GM12878 (cell line): ENCODE results near the gene RASAL3. TPM values are rescaled to one million over a fixed set of nuclear protein-coding genes. Genes with fewer than 3 reads are reported as not detected.

Source experiments
- ATAC-seq: fragments of 200-7000 bp; cut with Tn5 transposase; 3 replicates; pipeline ENCODE4 v1.9.1; 2020; ENCODE audit warnings: mild to moderate bottlenecking, moderate library complexity
- BruUV-seq: library from RNA; stranded (reverse); fragments of 400-500 nt; replicated peaks from 2 replicates; lab custom pipeline; 2021; lab: Mats Ljungman, UMichigan
- CTCF ChIA-PET: fragments of 300-600 bp; sonication (Branson Sonifier 250); formaldehyde crosslinking; extraction: SDS; loops from one replicate; lab custom pipeline; 2021; ENCODE audit warnings: inconsistent platforms; lab: Yijun Ruan, JAX
- POLR2A ChIA-PET: fragments of 350-600 bp; formaldehyde crosslinking; extraction: SDS; loops from one replicate; lab custom pipeline; 2021; ENCODE audit warnings: inconsistent platforms; lab: Charles Lee
- RAD21 ChIA-PET: fragments of 300-600 bp; sonication (Branson Sonifier 250); formaldehyde crosslinking; loops from one replicate; lab custom pipeline; 2023; ENCODE audit warnings: antibody characterized with exemption; ENCODE audit not compliant: unreplicated experiment; lab: Charles Lee
- SMC1A ChIA-PET: fragments of 300-600 bp; sonication (Branson Sonifier 250); formaldehyde crosslinking; loops from one replicate; lab custom pipeline; 2023; ENCODE audit not compliant: unreplicated experiment, uncharacterized antibody; lab: Charles Lee
- DNase-seq: peaks from one replicate; pipeline ENCODE4 v3.0.0-alpha.2; 2011; ENCODE audit warnings: low read depth, low spot score
- FAIRE-seq: peaks from 3 replicates; lab custom pipeline; 2011; peaks lifted over from hg19 to GRCh38; lab: Jason Lieb, UNC
- H2AFZ ChIP-seq: 2 replicates; pipeline ENCODE4 v1.6.0; 2011; ENCODE audit warnings: low read depth, low read length, control low read depth; ENCODE audit not compliant: control insufficient read depth
- H3K27ac ChIP-seq: 2 replicates; pipeline ENCODE4 v1.5.1; 2011; ENCODE audit warnings: control low read depth; ENCODE audit not compliant: control insufficient read depth, insufficient read depth
- H3K27me3 ChIP-seq, 2 experiments: replicated peaks in 1 of 2; 2 replicates each; pipeline versions ENCODE4 v1.6.0 to v1.6.1; 2011; ENCODE audit warnings: low read length in 1 of 2; ENCODE audit not compliant: control insufficient read depth in 2 of 2, insufficient read depth in 2 of 2
- H3K36me3 ChIP-seq, 2 experiments: 2 replicates each; pipeline ENCODE4 v1.5.1; 2011; ENCODE audit warnings: low read length in 1 of 2; ENCODE audit not compliant: control insufficient read depth in 2 of 2, insufficient read depth in 2 of 2
- H3K4me1 ChIP-seq: 2 replicates; pipeline ENCODE4 v1.6.1; 2011; ENCODE audit warnings: mild to moderate bottlenecking, low read length, moderate library complexity, mixed read lengths; ENCODE audit not compliant: control insufficient read depth, insufficient read depth
- H3K4me2 ChIP-seq: 2 replicates; pipeline ENCODE4 v1.6.0; 2011; ENCODE audit warnings: control low read depth; ENCODE audit not compliant: control insufficient read depth, insufficient read depth
- H3K4me3 ChIP-seq: fragments of 200-600 bp; sonication (generic); 2 replicates; pipeline ENCODE4 v1.5.1; 2016
- H3K79me2 ChIP-seq: 2 replicates; pipeline ENCODE4 v1.6.0; 2011; ENCODE audit warnings: low read length; ENCODE audit not compliant: control insufficient read depth, insufficient read depth
- H3K9ac ChIP-seq: 2 replicates; pipeline ENCODE4 v1.8.0; 2011; ENCODE audit warnings: low read length, control low read depth, mixed read lengths; ENCODE audit not compliant: control insufficient read depth, insufficient read depth
- H3K9me3 ChIP-seq: replicated peaks from 3 replicates; pipeline ENCODE4 v1.5.1; 2011; ENCODE audit warnings: mild to moderate bottlenecking, low read length; ENCODE audit not compliant: control insufficient read depth, insufficient read depth
- H4K20me1 ChIP-seq: 2 replicates; pipeline ENCODE4 v1.6.0; 2011; ENCODE audit not compliant: control insufficient read depth, insufficient read depth
- BCL11A ChIP-seq: IDR thresholded peaks from 2 replicates; pipeline ENCODE4 v1.6.1; 2011; ENCODE audit warnings: low read depth, low read length
- CHD4 ChIP-seq: fragments of 200-600 bp; sonication (generic); IDR thresholded peaks from 2 replicates; pipeline ENCODE4 v1.6.1; 2016; ENCODE audit warnings: mild to moderate bottlenecking
- EP300 ChIP-seq, 2 experiments: fragments of 150-350 bp in 1 of 2; IDR thresholded peaks; 2 replicates each; pipeline ENCODE4 v1.6.1; 2011 to 2012; ENCODE audit warnings: low read depth in 2 of 2, low read length in 2 of 2, borderline replicate concordance in 1 of 2, improper control_type of control experiment in 1 of 2, inconsistent platforms in 1 of 2; ENCODE audit not compliant: control insufficient read depth in 1 of 2
- KDM1A ChIP-seq: fragments of 200-600 bp; sonication (generic); IDR thresholded peaks from 2 replicates; pipeline ENCODE4 v1.6.1; 2016; ENCODE audit warnings: borderline replicate concordance
- LARP7 ChIP-seq: fragments of 450-650 bp; IDR thresholded peaks from 2 replicates; pipeline ENCODE4 v1.6.1; 2017; ENCODE audit warnings: mild to moderate bottlenecking
- PAX5 ChIP-seq: IDR thresholded peaks from 2 replicates; pipeline ENCODE4 v1.6.1; 2011; ENCODE audit warnings: low read depth, low read length, borderline replicate concordance
- POU2F2 ChIP-seq: IDR thresholded peaks from 3 replicates; pipeline ENCODE4 v1.6.1; 2011; ENCODE audit warnings: low read depth, mild to moderate bottlenecking, low read length, borderline replicate concordance
- RAD51 ChIP-seq: fragments of 450-650 bp; IDR thresholded peaks from 2 replicates; pipeline ENCODE4 v1.6.1; 2016; ENCODE audit warnings: moderate library complexity, mild to moderate bottlenecking, inconsistent platforms
- RFX5 ChIP-seq: IDR thresholded peaks from 2 replicates; pipeline ENCODE4 v1.6.1; 2011; ENCODE audit warnings: low read depth, low read length, improper control_type of control experiment
- ZNF274 ChIP-seq: IDR thresholded peaks from one replicate; pipeline ENCODE4 v1.8.0; 2011; ENCODE audit not compliant: insufficient read length, insufficient read depth
- ZSCAN29 ChIP-seq: fragments of 450-650 bp; IDR thresholded peaks from 2 replicates; pipeline ENCODE4 v1.6.1; 2017; ENCODE audit warnings: mild to moderate bottlenecking, moderate library complexity
- WGBS: methylation state at CpG from one replicate; pipeline ENCODE4 v1.1.6; 2016; ENCODE audit warnings: low lambda C conversion rate; ENCODE audit not compliant: insufficient replicate concordance, insufficient coverage; ENCODE audit errors: missing lambda C conversion rate; 5-methylcytosine and 5-hydroxymethylcytosine counted together
- in situ Hi-C: fragments of 300-500 bp; cut with MboI; formaldehyde crosslinking; loops from 9 replicates; pipeline ENCODE4 v1.14.3; 2018; ENCODE audit warnings: mixed read lengths
- intact Hi-C: fragments of 100-400 bp; cut with micrococcal nuclease; formaldehyde crosslinking; loops from one replicate; pipeline ENCODE4 v1.14.2; 2022; ENCODE audit not compliant: unreplicated experiment
- polyA plus RNA-seq, 11 experiments: library from polyadenylated mRNA; depleted of rRNA in 4 of 11; unstranded in 6 of 11; stranded (reverse) in 5 of 11; fragments of >200 nt; fragmentation: Nextera tagmentation in 4 of 11; fragmentation: Illumina TruSeq in 1 of 11; extraction: Ambion mirVana in 4 of 11; extraction: Trizol in 1 of 11; gene quantifications; 1 replicate in 1 of 11; 2 replicates in 10 of 11; pipeline versions ENCODE4 v1.2.1 to v1.2.3, GENCODE V29; 2011 to 2016; ENCODE audit warnings: inconsistent platforms in 2 of 11, missing spikeins in 2 of 11, low read depth in 1 of 11
- total RNA-seq, 4 experiments: library from RNA; depleted of rRNA in 3 of 4; stranded (reverse); fragments of >200 nt in 3 of 4; fragmentation: Illumina TruSeq in 1 of 4; extraction: Trizol in 1 of 4; gene quantifications; 2 replicates each; pipeline versions ENCODE4 v1.2.1 to v1.2.3, GENCODE V29; 2013 to 2021
- TF ChIP-seq, protein P1 (sequence below): fragments of 450-650 bp; IDR thresholded peaks from 2 replicates; pipeline ENCODE4 v1.6.1; 2016; ENCODE audit warnings: mild to moderate bottlenecking, moderate library complexity, borderline replicate concordance
- TF ChIP-seq, protein P2 (sequence below): fragments of 150-350 bp; IDR thresholded peaks from 2 replicates; pipeline ENCODE4 v1.6.1; 2014; ENCODE audit warnings: mild to moderate bottlenecking, low read depth, low read length
- TF ChIP-seq, protein P3 (sequence below): fragments of 450-650 bp; IDR thresholded peaks from 2 replicates; pipeline ENCODE4 v1.6.1; 2018; ENCODE audit warnings: borderline replicate concordance, mild to moderate bottlenecking; ENCODE audit not compliant: partially characterized antibody

The RASAL3 gene
- total and polyA plus RNA-seq, 10 of the 15 experiments (the other 5 are each of a cell fraction or from before 2014, with no cell fraction given), result 1.7 to 81.3 (median 23.2) TPM

DNA sequence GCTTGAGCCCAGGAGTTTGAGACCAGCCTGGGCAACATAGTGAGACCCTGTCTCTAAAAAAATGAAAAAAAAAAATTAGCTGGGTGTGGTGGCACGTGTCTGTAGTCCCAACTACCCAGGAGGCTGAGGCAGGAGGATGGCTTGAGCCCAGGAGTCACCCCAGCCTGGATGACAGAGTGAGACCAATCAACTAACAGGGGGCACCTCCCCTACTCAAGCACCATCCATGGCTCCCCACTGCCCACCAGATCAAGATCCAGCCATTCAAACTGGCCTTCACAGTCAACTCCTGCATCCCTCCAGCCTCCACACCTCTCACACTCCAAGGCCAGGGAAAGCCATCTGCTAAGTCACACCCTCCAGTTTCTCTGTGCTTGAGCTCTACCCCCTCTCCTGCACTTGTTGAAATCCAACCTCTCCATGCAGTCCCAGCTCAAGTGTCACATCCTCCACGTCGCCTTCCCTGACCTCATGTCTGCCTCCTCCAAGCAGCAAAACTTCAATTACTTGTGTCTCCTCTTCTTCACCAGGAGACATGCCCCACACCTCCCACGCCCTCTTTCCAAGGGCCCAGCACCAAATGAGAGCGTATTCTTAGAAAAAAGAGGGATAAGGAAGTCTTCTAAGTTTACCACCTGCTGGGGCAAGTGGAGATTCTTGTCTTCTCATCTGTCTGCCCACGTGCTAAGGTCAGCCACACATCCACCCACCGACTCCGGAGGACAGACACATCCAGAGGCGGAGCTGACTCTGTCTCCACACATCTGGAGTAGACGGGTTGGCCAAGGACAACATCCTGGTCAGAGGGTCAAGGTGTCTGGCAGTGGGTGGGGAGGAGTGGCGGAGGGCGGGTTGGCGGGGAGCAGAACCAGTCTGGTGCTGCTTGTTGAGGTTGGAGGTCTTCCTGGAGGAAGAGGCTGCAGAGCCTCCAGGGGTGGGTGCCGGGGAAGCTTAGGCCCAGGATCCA is 43.0 kb upstream of the RASAL3 start:
- no peak overlapping the region for H2AFZ ChIP-seq
- H3K4me3 ChIP-seq, result no peak overlapping the region
- no peaks in the 10 kb centered on the region for H3K9me3 ChIP-seq
- H3K27me3 ChIP-seq, result peaks cover 0 to 2% of the 10 kb centered on the region in 2 experiments; a peak in 2 of 4 replicates
- in situ Hi-C loops, result no loop called here
- H4K20me1 ChIP-seq, result no peaks in the 10 kb centered on the region
- ChIA-PET SMC1A (no interaction called here), RAD21 (no interaction called here), POLR2A (no interaction called here), CTCF (interaction anchor here (0.9 kb wide), 1 partner anchor 416 kb away, joined by 4 read pairs; no protein-coding TSS in a partner anchor)
- H3K9ac ChIP-seq, result no peak overlapping the region
- BruUV-seq, result no TSS peak
- H3K79me2 ChIP-seq, result no peaks in the 10 kb centered on the region
- no peak for FAIRE-seq
- intact Hi-C loops, result no loop called here
- no peak for ATAC-seq
- H3K36me3 ChIP-seq, result no peaks in the 10 kb centered on the region
- no peak for DNase-seq
- no peak overlapping the region for H3K27ac ChIP-seq
- H3K4me1 ChIP-seq, result no peaks in the 10 kb centered on the region
- no peak overlapping the region for H3K4me2 ChIP-seq
- 49% methylated on average over 14 of the region's 14 CpGs for WGBS
- no peak for TF ChIP-seq PAX5
- TF ChIP-seq, protein P1, sequence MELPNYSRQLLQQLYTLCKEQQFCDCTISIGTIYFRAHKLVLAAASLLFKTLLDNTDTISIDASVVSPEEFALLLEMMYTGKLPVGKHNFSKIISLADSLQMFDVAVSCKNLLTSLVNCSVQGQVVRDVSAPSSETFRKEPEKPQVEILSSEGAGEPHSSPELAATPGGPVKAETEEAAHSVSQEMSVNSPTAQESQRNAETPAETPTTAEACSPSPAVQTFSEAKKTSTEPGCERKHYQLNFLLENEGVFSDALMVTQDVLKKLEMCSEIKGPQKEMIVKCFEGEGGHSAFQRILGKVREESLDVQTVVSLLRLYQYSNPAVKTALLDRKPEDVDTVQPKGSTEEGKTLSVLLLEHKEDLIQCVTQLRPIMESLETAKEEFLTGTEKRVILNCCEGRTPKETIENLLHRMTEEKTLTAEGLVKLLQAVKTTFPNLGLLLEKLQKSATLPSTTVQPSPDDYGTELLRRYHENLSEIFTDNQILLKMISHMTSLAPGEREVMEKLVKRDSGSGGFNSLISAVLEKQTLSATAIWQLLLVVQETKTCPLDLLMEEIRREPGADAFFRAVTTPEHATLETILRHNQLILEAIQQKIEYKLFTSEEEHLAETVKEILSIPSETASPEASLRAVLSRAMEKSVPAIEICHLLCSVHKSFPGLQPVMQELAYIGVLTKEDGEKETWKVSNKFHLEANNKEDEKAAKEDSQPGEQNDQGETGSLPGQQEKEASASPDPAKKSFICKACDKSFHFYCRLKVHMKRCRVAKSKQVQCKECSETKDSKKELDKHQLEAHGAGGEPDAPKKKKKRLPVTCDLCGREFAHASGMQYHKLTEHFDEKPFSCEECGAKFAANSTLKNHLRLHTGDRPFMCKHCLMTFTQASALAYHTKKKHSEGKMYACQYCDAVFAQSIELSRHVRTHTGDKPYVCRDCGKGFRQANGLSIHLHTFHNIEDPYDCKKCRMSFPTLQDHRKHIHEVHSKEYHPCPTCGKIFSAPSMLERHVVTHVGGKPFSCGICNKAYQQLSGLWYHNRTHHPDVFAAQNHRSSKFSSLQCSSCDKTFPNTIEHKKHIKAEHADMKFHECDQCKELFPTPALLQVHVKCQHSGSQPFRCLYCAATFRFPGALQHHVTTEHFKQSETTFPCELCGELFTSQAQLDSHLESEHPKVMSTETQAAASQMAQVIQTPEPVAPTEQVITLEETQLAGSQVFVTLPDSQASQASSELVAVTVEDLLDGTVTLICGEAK, result no peak
- TF ChIP-seq ZNF274, result no peak
- TF ChIP-seq LARP7, result no peak
- TF ChIP-seq EP300 (IDR thresholded peaks at IDR 0.05; ENCODE audit: borderline replicate concordance in 1 of 2, control insufficient read depth in 1 of 2, low read depth in 2 of 2, low read length in 2 of 2), result no peak
- TF ChIP-seq CHD4, result no peak
- TF ChIP-seq RAD51, result no peak
- no peak for TF ChIP-seq RFX5
- TF ChIP-seq, protein P2, sequence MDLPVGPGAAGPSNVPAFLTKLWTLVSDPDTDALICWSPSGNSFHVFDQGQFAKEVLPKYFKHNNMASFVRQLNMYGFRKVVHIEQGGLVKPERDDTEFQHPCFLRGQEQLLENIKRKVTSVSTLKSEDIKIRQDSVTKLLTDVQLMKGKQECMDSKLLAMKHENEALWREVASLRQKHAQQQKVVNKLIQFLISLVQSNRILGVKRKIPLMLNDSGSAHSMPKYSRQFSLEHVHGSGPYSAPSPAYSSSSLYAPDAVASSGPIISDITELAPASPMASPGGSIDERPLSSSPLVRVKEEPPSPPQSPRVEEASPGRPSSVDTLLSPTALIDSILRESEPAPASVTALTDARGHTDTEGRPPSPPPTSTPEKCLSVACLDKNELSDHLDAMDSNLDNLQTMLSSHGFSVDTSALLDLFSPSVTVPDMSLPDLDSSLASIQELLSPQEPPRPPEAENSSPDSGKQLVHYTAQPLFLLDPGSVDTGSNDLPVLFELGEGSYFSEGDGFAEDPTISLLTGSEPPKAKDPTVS, result no peak
- TF ChIP-seq, protein P3, sequence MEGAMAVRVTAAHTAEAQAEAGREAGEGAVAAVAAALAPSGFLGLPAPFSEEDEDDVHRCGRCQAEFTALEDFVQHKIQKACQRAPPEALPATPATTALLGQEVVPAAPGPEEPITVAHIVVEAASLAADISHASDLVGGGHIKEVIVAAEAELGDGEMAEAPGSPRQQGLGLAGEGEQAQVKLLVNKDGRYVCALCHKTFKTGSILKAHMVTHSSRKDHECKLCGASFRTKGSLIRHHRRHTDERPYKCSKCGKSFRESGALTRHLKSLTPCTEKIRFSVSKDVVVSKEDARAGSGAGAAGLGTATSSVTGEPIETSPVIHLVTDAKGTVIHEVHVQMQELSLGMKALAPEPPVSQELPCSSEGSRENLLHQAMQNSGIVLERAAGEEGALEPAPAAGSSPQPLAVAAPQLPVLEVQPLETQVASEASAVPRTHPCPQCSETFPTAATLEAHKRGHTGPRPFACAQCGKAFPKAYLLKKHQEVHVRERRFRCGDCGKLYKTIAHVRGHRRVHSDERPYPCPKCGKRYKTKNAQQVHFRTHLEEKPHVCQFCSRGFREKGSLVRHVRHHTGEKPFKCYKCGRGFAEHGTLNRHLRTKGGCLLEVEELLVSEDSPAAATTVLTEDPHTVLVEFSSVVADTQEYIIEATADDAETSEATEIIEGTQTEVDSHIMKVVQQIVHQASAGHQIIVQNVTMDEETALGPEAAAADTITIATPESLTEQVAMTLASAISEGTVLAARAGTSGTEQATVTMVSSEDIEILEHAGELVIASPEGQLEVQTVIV, result no peak
- TF ChIP-seq BCL11A, result no peak
- TF ChIP-seq ZSCAN29, result no peak
- no peak for TF ChIP-seq POU2F2
- TF ChIP-seq KDM1A, result no peak
